Activated CD4-positive, alpha-beta T cell treated with anti-CD3 and anti-CD28 coated beads for 24 hours (primary cell): ENCODE data around the gene METAP2.
A peak's percentile ranks its signal among the peaks of the same experiment; 100 is the strongest.

Experiments used
- DNase-seq, 2 donors: peaks; one replicate each; pipeline ENCODE4 v3.0.0-alpha.2; 2020; ENCODE audit warnings: low read depth in 2 of 2

The METAP2 gene

DNA sequence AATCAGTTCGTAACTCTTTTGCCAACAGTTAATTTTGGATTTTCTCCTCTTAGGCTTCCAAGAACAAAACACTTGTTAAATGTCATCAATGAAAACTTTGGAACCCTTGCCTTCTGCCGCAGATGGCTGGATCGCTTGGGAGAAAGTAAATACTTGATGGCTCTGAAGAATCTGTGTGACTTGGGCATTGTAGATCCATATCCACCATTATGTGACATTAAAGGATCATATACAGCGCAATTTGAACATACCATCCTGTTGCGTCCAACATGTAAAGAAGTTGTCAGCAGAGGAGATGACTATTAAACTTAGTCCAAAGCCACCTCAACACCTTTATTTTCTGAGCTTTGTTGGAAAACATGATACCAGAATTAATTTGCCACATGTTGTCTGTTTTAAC, 39.6 kb downstream of the METAP2 start:
- no peak for DNase-seq

DNA sequence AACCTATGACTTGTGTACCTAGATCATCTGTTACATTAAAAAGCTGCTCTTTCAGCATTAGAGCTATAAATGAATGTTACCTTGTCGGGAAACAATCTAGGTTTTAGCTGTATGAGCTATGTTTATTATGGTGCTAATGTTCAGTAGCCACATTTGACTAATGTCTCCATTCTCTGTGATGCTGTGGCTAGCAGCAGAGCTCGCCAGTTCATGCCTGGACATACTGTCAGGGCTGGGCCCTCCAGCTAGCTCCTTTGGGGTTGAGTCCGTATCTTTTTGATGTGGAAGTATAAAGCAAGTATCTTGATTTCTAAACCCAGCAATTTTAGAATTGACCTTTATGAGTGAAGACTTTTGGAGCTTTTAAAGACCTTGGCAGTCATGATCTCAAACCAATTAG, 41.2 kb downstream of the METAP2 start:
- no peak for DNase-seq

- no peak for DNase-seq
These were observed 42.8 kb downstream of the METAP2 start for GRCh38 chr12:95516757-95517156.

DNA sequence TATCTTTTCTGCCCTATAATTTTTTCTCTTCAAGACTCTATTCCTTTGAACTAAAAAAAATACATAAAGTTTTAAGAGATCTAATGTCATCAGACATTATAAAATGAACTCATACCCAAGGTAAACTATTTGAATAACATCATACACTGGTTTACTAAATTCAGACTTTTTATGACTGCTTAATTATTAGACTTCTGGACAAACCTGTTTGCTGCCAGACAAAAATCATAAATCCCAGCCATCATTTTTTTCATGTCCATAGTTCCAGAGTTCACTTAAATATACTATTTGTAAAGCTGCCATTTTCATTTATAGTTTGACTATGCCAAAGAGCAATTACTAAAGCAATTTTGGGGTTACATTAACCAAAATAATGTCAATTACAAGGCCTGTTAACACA, 43.3 kb downstream of the METAP2 start:
- no peak for DNase-seq

- DNase-seq: no peak
These were observed 45.0 kb downstream of the METAP2 start for GRCh38 chr12:95518944-95519343.

- no peak for DNase-seq
These were observed 46.9 kb downstream of the METAP2 start for GRCh38 chr12:95520816-95521215.

- DNase-seq: no peak
These were observed 48.7 kb downstream of the METAP2 start for GRCh38 chr12:95522692-95523091.

- DNase-seq: no peak
These were observed 54.5 kb downstream of the METAP2 start for GRCh38 chr12:95528431-95528830.

GRCh38 chr12:95529693-95530225, 55.8 kb downstream of the METAP2 start:
- no peak for DNase-seq

- DNase-seq: no peak
These were observed 58.9 kb downstream of the METAP2 start for GRCh38 chr12:95532851-95533250.

DNA sequence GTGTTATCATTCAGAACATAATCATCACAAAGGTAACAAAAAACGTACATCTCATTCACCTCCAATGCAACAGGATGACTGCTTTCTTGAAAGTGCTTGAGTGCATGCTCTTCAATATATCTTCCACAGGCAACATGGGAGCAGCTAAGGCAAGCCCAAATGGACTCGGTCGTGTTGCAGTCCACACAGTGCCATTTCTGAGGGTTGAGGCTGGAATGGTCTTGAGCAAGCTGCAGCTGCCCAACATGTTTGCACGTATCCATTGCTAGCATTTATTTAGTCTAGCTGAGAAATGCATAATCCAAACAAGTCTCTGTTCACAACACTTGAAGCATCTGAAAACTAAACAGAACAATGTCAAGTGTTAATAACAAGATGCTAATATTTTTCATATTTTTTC, 60.0 kb downstream of the METAP2 start:
- no peak for DNase-seq

- DNase-seq: no peak
These were observed 64.1 kb downstream of the METAP2 start for GRCh38 chr12:95538006-95538405.

DNA sequence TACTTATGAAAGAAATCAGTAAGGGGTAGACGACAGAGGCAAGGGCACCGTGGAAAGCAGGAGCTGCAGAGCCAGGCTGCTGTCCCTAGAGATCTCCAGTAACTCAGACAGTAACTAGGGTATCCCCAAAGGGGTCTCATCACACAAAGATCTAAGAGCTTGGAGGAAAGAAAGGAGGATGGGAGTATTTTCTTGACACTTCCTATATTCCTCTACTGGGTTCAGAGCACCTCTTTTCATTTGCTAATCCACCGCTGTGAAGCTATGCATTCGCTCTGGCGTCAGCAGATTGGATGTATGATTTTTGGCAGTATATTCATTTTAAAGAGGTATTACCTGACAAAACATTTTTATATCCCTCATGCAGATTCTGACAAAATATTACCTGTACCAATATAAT, 64.7 kb downstream of the METAP2 start:
- DNase-seq: no peak

DNA sequence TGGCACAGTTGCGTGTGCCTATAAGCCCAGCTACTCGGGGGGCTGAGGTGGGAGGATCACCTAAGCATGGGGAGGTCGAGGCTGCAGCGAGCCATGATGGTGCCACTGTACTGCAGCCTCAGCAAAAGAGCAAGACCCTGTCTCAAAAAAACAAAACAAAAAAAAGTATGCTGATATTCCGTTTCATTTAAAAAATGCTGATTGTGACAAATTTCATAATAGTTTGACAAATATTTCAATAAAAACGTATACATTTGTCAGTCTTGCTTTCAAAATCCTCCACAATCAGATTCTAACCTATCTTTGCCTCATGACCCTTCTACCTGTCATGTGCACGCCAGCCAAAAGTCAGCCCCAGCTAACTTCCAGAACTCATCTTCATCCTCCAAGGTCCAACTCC, 67.5 kb downstream of the METAP2 start:
- no peak for DNase-seq

GRCh38 chr12:95543305-95543704, 69.4 kb downstream of the METAP2 start:
- no peak for DNase-seq

GRCh38 chr12:95544756-95545155, 70.8 kb downstream of the METAP2 start:
- DNase-seq: no peak

GRCh38 chr12:95545303-95545702, 71.4 kb downstream of the METAP2 start:
- no peak for DNase-seq

DNA sequence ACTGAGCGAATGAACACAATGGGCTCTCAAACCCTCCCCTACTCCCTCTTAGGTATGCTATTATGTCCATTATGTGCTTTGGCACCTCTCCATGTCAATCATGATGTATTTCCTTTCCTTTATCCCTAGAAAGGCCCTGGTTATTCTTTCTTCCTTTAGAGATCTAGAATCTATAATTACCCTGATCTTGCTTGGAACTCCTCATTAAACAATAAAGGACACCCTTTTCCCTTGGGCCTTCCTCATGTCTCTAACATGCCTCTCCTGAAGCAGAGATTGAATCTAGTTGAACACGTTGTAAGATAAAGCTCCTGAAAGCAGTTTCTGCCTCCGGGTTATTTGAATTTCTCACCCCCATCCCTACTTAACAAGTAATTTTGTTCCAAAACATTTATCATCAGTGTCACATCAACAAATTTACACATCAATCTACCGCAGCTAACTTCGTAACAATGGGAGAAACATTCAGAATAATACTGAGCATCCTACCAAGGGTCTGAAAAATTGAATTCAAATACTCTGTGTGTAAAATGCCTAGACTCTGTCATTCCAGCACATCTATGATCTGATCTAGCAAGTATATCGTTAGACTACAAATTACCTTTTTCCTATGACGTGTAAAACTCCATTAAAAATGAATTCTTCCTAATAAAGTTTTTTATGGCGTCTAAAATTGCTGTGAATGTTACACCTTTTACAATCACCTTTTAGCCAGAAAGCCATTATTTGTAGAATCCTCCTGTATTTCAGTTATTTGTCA, 72.0 kb downstream of the METAP2 start:
- no peak for DNase-seq

- no peak for DNase-seq
These were observed 72.5 kb downstream of the METAP2 start for GRCh38 chr12:95546491-95546813.

DNA sequence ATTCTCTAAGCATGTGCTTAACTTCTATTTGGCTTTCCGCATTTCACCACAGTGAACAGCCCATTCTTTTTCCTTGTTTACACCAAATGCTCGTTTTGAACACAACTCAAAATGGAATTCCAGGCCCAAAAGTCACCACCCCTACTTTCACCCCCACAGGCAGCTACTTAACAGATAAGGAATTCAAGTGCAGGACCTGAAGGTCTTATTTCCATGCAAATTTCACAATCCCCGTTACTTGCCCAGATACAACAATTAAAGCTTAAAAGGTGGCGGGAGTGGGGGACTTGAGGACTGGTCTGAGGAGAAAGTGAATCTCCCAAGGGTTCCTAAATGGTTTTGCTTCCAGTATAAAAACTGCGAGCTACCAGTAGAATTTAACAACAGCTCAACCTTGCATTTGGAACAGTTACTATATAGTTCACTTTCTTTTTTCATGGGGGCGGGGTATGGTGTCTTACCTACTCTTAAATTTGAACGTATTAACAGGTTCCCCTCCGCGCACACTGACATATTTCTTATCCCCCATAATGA, 73.6 kb downstream of the METAP2 start:
- no peak for DNase-seq

GRCh38 chr12:95548056-95548538, 74.1 kb downstream of the METAP2 start:
- DNase-seq: peak in 1 of 2 donors; percentile 21

DNA sequence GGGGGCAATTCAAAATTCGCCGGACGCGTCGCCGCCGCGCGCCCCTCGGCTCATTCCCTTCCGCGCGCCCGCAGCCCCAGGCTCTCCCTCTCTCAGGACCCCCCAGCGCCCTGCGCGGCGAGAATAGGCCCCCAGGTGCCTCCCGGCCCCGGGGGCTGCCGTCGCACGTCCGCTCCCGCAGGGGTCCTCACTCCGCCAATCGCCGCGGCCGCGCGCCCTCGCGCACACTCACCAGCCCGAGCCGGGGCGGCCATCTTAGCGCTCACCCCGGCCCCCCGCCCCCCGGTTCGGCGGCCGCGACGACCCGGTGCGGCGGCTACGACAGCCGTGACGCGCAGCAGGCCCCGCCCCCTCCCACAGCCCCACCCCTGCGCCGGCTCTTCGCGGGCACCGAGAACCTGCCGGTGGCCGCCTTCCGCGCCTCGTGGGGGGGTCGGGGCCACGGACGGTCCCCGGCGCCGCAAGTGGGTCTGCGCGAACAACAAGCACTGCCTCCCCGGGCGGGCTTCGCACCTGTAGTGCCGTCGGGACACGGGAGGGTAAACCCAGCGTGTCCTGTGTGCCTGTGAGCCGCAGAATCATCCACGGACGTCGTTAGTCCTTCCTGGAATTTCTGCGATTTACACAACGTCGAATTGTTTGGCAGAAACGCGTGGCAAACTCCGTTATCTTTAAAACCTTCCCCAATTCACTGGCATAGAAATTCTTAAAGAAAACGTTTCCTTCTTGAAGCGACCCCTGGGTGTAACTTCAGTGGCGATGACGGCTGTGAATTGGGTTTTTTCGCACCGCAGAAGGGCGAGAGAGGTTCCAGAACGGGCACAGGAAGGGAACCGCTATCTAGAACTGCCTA, 74.8 kb downstream of the METAP2 start:
- peak; percentile 46 to 49 for DNase-seq
